ENCODE results near the gene SNCAIP.

The SNCAIP gene

GRCh38 chr5:122267185-122267584 is 44.9 kb upstream of the SNCAIP start:
- no peak overlapping the region for H2AFZ ChIP-seq (ENCODE audit: low read length)
- H3K4me3 ChIP-seq (ENCODE audit: low read depth, low read length, poor library complexity, severe bottlenecking): no peak overlapping the region
- no peak overlapping the region for H3K27ac ChIP-seq (ENCODE audit: low read depth, low read length, poor library complexity, severe bottlenecking)
- H3K9me3 ChIP-seq (ENCODE audit: low read length): no peaks in the 10 kb centered on the region
- H3K4me2 ChIP-seq (ENCODE audit: low read length): no peak overlapping the region
- H3K9ac ChIP-seq (ENCODE audit: low read length): no peak overlapping the region
- H3K27me3 ChIP-seq (ENCODE audit: insufficient read depth, low read length): no peaks in the 10 kb centered on the region
- no peaks in the 10 kb centered on the region for H3F3A ChIP-seq (ENCODE audit: insufficient read depth, low read length)
- no peaks in the 10 kb centered on the region for H4K20me1 ChIP-seq (ENCODE audit: insufficient read depth, low read length)
- no peaks in the 10 kb centered on the region for H3K36me3 ChIP-seq (ENCODE audit: insufficient read depth, low read length)
- H3K9me2 ChIP-seq (ENCODE audit: low read depth, low read length): no peaks in the 10 kb centered on the region
- TF ChIP-seq EZH2 (IDR thresholded peaks at IDR 0.05; ENCODE audit: borderline replicate concordance, low read length) (no peak), CTCF (IDR thresholded peaks at IDR 0.05; ENCODE audit: low read length) (no peak)
- no peaks in the 10 kb centered on the region for H3K4me1 ChIP-seq (ENCODE audit: insufficient read depth, low read length, severe bottlenecking)
- no peaks in the 10 kb centered on the region for H3K79me2 ChIP-seq (ENCODE audit: insufficient read depth, low read length)

- H3K4me2 ChIP-seq (ENCODE audit: low read length): no peak overlapping the region
- no peak for TF ChIP-seq CTCF (IDR thresholded peaks at IDR 0.05; ENCODE audit: low read length)
- no peak for TF ChIP-seq EZH2 (IDR thresholded peaks at IDR 0.05; ENCODE audit: borderline replicate concordance, low read length)
Observed at GRCh38 chr5:122273696-122274095, 38.3 kb upstream of the SNCAIP start.

GRCh38 chr5:122283592-122283991 is 28.4 kb upstream of the SNCAIP start:
- Histone ChIP-seq H3K9ac (ENCODE audit: low read length) (no peak overlapping the region), H3K79me2 (ENCODE audit: insufficient read depth, low read length) (no peaks in the 10 kb centered on the region), H3K4me1 (ENCODE audit: insufficient read depth, low read length, severe bottlenecking) (no peaks in the 10 kb centered on the region), H3K4me3 (ENCODE audit: low read depth, low read length, poor library complexity, severe bottlenecking) (no peak overlapping the region), H3K27me3 (ENCODE audit: insufficient read depth, low read length) (no peaks in the 10 kb centered on the region), H3K4me2 (ENCODE audit: low read length) (no peak overlapping the region), H2AFZ (ENCODE audit: low read length) (no peak overlapping the region), H3K9me2 (ENCODE audit: low read depth, low read length) (no peaks in the 10 kb centered on the region), H3K9me3 (ENCODE audit: low read length) (no peaks in the 10 kb centered on the region), H3K27ac (ENCODE audit: low read depth, low read length, poor library complexity, severe bottlenecking) (no peak overlapping the region), H3F3A (ENCODE audit: insufficient read depth, low read length) (no peaks in the 10 kb centered on the region), H4K20me1 (ENCODE audit: insufficient read depth, low read length) (no peaks in the 10 kb centered on the region), H3K36me3 (ENCODE audit: insufficient read depth, low read length) (no peaks in the 10 kb centered on the region)
- TF ChIP-seq EZH2 (IDR thresholded peaks at IDR 0.05; ENCODE audit: borderline replicate concordance, low read length): no peak
- no peak for TF ChIP-seq CTCF (IDR thresholded peaks at IDR 0.05; ENCODE audit: low read length)

More at GRCh38 chr5:122273696-122274095, 38.3 kb upstream of the SNCAIP start:
- no peak overlapping the region for H2AFZ ChIP-seq (ENCODE audit: low read length)
- no peaks in the 10 kb centered on the region for H3K9me3 ChIP-seq (ENCODE audit: low read length)
- H3K4me3 ChIP-seq (ENCODE audit: low read depth, low read length, poor library complexity, severe bottlenecking): no peak overlapping the region
- H3K36me3 ChIP-seq (ENCODE audit: insufficient read depth, low read length): no peaks in the 10 kb centered on the region
- H3F3A ChIP-seq (ENCODE audit: insufficient read depth, low read length): no peaks in the 10 kb centered on the region
- no peaks in the 10 kb centered on the region for H3K9me2 ChIP-seq (ENCODE audit: low read depth, low read length)
- no peaks in the 10 kb centered on the region for H4K20me1 ChIP-seq (ENCODE audit: insufficient read depth, low read length)
- no peaks in the 10 kb centered on the region for H3K27me3 ChIP-seq (ENCODE audit: insufficient read depth, low read length)
- no peaks in the 10 kb centered on the region for H3K79me2 ChIP-seq (ENCODE audit: insufficient read depth, low read length)
- no peak overlapping the region for H3K27ac ChIP-seq (ENCODE audit: low read depth, low read length, poor library complexity, severe bottlenecking)
- no peaks in the 10 kb centered on the region for H3K4me1 ChIP-seq (ENCODE audit: insufficient read depth, low read length, severe bottlenecking)
- H3K9ac ChIP-seq (ENCODE audit: low read length): no peak overlapping the region

Measured in OCI-LY1 (cell line).